SHP77 (cell line): ENCODE measurements around the gene ELMO1.

Experiments
- DNase-seq, 2 experiments: peaks; one replicate each; lab custom pipeline; 2025; lab: John Stamatoyannopoulos, UW

Gene ELMO1

GRCh38 chr7:36838616-36839225 lies 609.9 kb downstream of the ELMO1 start:
- no peak for DNase-seq

GRCh38 chr7:36831049-36831448 lies 617.6 kb downstream of the ELMO1 start:
- no peak for DNase-seq

GRCh38 chr7:36827726-36828703 lies 620.6 kb downstream of the ELMO1 start:
- DNase-seq, result no peak

GRCh38 chr7:36825501-36825900 lies 623.2 kb downstream of the ELMO1 start:
- no peak for DNase-seq

GRCh38 chr7:36823353-36823752 lies 625.3 kb downstream of the ELMO1 start:
- no peak for DNase-seq

- no peak for DNase-seq
Measured at GRCh38 chr7:36821617-36822016, 627.0 kb downstream of the ELMO1 start.

GRCh38 chr7:36820527-36821170 lies 628.0 kb downstream of the ELMO1 start:
- DNase-seq, result no peak

- DNase-seq, result no peak
Measured at GRCh38 chr7:36819639-36820038, 629.0 kb downstream of the ELMO1 start.

- DNase-seq, result peak in 1 of 2 experiments; percentile 11
Measured at GRCh38 chr7:36814311-36814710, 634.4 kb downstream of the ELMO1 start.

- DNase-seq, result no peak
Measured at GRCh38 chr7:36811807-36812206, 636.9 kb downstream of the ELMO1 start.

GRCh38 chr7:36810489-36810888 lies 638.2 kb downstream of the ELMO1 start:
- no peak for DNase-seq

- no peak for DNase-seq
Measured at GRCh38 chr7:36810032-36810431, 638.6 kb downstream of the ELMO1 start.

GRCh38 chr7:36809510-36809909 lies 639.2 kb downstream of the ELMO1 start:
- DNase-seq, result no peak

- no peak for DNase-seq
Measured at GRCh38 chr7:36809086-36809485, 639.6 kb downstream of the ELMO1 start.

GRCh38 chr7:36806891-36807290 lies 641.8 kb downstream of the ELMO1 start:
- DNase-seq, result no peak
